ENCODE results near the gene PTPN18.
"Not testable (repeated sequence)": the region's sequence is repeated elsewhere in the genome, so short reads cannot be mapped to it uniquely, and the experiment has no call there.

PTPN18 gene, protein sequence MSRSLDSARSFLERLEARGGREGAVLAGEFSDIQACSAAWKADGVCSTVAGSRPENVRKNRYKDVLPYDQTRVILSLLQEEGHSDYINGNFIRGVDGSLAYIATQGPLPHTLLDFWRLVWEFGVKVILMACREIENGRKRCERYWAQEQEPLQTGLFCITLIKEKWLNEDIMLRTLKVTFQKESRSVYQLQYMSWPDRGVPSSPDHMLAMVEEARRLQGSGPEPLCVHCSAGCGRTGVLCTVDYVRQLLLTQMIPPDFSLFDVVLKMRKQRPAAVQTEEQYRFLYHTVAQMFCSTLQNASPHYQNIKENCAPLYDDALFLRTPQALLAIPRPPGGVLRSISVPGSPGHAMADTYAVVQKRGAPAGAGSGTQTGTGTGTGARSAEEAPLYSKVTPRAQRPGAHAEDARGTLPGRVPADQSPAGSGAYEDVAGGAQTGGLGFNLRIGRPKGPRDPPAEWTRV

DNA sequence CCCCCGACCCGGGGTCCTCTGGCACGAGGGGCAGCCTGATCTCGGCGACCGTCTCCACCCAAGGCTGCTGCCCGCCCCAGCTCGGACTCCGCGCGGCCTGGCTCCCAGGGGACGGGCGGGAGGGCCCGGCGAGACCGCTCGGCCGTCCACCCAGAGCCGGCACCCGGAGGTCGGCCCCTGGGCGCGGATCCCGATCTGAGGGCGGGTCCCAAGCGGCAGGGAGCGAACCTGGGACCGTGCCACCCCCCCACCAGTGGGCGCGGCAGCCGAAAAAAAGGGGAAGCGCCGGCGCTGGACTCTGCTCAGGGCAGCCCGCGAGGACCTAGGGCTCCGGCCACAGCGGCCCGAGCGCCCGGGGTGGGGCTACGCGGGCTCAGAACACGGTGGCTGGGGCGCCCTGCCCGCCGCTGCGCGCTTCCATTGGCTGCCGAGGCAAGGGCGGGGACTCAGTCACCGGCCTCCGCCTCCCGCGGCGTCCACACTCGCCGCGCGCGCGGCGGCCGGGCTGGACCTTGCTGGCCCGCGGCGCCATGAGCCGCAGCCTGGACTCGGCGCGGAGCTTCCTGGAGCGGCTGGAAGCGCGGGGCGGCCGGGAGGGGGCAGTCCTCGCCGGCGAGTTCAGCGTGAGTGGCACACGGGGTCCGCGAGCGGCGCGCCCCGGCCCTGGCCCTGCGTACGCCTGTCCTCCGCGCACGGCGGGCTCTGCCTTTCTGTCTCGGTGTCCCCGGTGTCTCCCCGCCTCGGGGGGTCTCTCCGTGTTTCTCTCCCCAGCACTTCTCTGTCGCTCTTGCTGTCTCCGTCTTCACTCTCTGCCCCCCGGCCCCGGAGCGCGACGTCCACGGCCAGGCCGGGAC, at the start of gene PTPN18:
Gene PTPN18 (plus strand): TSS at position 479 of the 854 bp plus-strand sequence. CDS start 52 bp downstream, at position 531.
- peak; percentile 3 for DNase-seq

DNA sequence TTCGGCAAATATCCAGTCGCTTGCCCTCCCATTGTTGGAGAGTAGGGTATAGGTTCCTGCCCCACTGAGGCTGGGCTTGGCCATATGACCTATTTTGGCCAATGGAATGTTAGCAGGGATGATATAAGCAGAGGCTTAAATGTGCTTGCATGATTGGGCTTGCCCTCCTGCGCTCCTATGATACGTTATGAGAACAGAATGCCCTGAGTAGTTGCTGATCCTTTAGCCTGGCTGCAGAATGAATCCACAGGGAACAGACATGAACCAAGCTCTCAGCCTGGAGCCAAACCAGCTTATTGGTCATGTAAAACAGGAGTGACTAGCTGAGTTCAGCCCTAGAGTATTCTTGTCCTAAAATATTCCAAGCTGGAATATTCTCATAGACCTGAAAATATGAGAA, 48.0 kb upstream of the PTPN18 start:
- no peak for DNase-seq

DNA sequence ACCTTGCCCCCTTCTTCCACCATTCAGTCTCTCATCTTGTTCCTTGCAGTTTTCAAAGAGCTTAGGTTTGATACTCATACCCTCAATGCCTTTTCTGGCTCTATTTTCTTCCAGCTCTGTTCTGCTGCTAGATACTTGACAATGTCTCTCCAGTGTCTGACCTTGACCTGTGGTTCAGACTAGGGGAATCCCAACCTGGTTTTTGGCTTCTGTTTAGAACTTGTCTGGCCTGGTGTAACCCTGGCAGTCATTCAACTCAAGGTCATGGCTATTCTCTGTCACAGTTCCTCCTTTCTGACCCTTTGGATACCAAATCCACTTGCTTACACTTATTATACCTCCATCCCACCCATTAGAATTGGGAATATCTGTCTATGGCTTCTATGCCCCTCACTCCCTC, 45.0 kb upstream of the PTPN18 start:
- DNase-seq = no peak

DNA sequence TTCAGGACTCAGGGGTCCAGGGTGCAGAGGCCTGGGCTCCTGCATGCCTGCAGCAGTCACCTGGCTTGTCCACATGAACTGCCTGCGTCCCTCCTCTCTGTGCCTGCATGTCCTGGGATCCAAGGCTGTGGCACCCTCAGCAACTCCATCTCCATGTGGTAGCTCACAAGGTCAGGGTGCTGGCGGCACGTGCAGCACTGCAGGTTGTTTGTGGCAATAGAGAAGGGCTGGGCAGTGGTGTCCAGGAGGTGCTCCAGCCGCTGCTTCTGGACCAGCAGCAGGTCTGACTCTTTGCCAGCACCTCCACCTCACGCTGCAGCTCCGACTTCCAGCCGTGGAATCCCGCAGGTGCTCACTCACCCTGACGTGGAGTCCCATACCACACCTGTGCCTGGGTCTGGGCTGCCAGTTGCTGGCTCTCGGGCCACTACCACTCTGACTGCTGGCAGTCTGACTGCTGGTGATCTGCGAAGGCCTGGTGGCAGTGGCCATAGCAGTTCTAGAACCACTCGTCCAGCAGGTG, 42.0 kb upstream of the PTPN18 start:
- DNase-seq = no peak

DNA sequence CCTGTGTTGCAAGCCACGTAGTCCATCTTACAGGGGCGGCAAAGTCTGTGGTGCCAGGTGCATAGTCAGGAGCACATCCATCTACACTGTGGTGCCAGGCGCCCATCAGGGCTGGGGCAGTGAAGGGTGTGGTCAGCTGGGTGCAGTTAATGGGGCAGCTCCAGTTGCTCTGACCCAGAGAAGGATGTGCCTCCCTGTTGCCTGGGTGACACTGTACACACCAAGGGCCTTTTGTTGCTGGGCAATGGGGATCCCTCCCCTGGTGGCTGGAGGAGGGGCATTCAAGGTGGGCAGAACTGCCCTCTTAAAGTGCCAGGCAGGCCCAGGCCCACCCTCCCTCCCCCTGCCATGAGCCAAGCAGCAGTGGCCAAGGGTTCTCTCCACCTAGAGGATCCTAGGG, 41.5 kb upstream of the PTPN18 start:
- no peak for DNase-seq

DNA sequence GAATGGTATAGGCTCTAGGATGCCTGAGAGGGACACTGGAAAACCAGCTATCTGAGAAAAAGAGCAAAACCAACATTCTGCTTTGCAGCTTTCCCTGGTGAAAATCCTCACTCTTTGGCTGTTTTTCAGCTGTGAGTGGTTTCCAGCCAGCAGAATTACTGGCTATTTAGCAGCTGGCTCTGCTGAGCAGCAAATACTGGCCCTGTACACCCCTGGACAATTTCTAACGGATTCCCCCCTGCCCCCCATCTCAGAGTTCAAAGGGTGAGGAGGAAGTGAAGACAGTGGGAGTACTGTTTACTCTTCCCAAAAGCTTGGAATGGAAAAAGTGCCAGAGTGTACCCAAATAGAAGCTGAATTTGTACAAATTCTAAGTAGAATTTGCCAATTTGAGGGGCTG, 39.3 kb upstream of the PTPN18 start:
- DNase-seq = no peak

DNA sequence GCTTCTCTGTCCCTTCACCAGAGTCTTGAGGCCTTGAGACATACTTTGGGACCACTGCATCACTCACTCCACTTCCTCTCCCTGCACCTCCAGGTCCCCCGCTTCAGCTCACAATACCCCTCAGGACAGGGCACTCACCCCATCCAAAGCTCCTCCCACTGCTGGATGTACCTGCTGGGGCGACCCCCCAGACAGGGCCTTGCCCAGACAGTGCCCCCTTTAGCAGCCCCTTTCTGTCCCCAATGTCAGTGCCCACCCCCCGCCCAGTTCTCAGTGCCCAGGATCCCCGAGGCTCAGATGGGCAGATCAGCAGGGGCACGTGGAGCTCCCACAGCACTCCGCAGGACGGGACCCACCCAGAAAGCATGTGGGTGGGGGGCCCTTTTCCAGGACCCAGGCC, 37.0 kb upstream of the PTPN18 start:
- DNase-seq = no peak

DNA sequence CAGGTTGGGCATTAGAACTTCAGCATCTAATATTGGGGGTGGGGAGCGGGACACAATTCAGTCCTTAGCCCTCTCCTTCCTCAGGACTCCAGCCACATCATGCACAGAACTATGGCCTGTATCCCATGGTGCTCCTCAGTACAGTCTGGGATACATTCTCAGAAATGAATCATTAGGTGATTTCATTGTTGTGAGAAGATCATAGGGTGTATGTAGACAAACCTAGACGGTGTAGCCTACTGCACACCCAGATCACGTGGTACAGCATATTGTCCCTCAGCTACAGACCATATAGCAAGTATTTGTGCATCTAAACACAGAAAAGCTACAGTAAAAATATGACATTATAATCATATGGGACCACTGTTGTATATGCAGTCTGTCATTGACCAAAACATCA, 36.3 kb upstream of the PTPN18 start:
- DNase-seq = no peak

DNA sequence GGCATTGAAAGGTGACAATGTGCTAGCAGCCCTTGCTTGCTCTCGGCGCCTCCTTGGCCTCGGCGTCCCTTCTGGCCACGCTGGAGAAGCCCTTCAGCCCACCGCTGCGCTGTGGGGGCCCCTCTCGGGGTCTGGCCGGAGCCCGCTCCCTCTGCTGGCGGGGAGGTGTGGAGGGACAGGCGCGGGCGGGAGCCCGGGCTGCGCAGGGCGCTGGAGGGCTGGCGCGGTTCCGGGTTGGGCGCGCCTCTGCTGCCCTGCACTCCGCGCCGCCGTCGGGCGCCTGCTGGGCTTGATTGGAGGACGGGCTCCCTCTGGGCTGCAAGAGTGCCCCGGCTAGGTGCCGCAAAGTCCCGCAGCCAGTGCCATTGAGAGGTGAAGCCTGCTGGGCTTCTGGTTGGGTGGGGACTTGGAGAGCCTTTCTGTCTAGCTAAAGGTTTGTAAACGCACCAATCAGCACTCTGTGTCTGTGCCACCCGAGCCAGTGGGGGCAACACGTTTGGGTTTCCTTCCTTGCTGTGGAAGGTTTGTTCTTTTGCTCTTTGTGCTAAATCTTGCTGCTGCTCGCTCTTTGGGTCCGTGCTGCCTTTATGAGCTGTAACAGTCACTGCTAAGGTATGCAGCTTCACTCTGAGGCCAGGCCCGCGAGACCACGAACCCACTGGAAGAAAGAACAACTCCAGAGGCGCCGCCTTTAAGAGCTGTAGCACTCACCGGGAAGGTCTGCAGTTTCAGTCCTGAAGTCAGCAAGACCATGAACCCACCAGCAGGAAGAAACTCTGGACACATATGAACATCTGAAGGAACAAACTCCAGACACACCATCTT, 27.9 kb upstream of the PTPN18 start:
- no peak for DNase-seq

DNA sequence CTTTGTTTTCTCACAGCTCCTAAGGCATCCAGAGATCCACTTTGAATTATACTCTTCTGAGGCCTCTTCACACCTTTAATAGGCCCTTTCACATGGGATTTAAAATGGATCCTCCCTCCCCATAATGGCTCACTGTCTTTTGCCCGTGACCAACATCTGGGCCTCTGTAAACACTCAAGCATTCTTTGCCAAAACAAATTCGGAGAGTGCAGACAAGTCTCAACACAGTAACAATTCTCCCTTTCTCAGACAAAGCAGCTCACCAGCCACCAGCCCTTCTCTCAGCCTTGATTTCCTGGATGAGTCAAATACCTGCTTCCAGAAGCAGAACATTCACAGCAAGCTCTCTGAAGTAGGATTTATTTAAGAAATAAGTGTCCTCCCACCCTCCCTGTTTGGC, 27.1 kb upstream of the PTPN18 start:
- no peak for DNase-seq

DNA sequence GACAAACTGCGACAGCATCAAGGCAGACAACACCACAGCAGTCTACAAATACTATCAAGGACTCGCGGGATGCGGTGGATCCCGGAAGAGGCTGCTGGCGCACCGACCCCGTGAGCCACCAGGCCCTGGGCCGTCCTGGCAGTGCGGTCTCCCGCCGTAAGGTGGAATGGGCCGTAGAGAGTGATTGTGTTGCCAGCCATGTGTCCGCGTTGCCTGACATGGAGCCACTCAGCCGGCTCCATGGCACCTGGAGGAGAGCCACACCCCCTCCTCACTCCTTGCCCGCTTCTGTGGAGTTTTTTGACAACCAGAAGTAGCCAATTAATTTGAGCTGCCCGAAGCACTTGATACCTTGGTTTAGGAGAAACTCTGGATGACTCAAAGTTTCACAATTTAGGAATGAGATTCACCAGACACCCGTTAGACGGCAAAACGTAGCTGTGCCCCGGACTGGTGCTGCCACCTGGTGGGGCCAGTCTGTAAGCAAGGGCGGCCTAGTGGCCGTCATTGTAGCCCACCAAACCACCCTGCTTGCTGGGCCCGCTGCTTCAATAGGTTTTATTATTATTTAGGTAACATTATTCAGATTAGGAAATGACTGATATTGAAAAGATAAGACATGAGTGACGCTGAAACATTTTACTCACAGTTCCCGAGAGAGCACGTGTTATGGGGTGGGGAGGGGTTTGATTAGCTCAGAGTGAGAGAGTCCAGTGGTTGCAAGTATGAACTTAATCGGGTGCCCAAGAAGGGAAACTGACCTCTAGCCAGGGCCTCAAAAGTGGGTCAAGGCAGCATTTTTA, 23.4 kb upstream of the PTPN18 start:
- DNase-seq = peak; percentile 16

DNA sequence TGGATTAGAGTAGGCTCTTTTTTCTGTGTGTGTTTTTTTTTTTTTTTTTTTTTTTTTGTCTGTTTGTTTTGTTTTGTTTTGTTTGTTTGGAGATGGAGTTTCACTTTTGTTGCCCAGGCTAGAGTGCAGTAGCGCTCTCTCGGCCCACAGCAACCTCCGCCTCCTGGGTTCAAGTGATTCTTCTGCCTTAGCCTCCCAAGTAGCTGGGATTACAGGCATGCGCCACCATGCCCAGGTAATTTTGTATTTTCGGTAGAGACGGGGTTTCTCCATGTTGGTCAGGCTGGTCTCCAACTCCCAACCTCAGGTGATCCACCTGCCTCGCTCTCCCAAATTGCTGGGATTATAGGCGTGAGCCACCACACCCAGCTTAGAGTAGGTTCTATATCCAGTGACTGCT, 22.6 kb upstream of the PTPN18 start:
- not testable (repeated sequence) for DNase-seq

DNA sequence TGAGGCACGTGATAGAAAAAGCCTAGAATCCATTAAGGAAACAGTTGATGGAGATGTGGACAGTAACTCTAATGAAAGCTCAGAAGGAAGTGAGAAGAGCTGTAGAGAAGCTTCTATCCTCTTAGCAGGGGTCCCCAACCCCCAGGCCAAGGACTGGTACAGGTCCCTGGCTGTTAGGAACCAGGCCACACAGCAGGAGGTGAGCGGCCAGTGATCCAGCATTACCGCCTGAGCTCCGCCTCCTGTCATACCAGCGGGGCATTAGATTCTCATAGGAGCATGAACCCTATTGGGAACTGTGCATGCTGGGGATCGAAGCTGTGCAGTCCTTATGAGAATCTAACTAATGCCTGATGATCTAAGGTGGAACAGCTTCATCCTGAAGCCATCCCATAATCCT, 21.8 kb upstream of the PTPN18 start:
- no peak for DNase-seq

DNA sequence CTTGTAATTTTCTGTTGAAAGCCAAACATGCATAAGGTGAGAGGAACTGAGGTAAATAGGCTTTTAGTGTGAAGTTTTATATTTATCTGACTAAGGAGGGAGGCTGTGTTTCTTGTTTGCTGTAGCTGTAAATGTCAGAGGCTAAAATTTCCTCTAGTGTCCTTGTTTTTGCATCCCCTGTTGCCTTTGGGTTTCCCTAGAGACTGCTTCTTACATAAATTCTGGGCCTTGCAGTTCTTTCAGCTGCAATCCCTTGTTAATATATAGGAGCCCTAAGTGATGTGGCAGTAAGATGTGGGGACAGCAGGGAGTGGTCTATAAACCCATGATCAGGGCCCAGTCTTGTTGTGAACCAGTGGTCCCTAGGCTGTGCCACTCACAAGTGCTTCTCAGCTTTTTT, 20.6 kb upstream of the PTPN18 start:
- no peak for DNase-seq

DNA sequence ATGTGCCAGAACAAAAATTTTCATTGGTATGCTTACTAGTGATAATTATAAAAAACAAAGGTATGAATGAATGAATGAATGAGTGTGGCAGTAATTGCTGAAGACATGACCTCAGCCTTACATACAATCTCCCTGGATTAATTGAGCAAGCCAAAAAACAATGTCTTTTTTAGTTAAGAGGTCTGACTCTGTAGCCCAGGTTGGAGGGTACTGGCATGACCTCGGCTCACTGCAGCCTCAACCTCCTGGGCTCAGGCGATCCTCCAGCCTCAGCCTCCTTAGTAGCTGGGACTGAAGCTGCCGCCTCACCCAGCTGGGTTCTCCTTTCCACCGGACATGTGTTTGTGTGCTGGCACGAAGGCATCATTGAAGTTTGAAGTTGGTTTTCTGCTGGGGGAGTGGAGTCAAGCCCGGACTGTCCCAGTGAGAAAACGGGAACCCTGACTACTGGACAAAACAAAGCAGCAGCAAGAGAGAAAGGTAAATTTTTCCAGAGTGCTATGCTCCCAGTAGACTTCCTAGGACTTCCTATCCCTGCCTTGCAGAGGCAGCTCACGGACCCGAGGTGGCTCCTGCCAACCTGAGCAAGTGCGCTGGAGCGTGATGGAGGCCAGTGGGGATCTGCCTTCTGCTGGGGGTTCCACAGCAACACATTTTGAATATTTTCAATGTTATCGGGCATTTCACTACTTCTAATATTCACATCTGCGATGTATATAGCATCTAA, 19.5 kb upstream of the PTPN18 start:
- DNase-seq = no peak

DNA sequence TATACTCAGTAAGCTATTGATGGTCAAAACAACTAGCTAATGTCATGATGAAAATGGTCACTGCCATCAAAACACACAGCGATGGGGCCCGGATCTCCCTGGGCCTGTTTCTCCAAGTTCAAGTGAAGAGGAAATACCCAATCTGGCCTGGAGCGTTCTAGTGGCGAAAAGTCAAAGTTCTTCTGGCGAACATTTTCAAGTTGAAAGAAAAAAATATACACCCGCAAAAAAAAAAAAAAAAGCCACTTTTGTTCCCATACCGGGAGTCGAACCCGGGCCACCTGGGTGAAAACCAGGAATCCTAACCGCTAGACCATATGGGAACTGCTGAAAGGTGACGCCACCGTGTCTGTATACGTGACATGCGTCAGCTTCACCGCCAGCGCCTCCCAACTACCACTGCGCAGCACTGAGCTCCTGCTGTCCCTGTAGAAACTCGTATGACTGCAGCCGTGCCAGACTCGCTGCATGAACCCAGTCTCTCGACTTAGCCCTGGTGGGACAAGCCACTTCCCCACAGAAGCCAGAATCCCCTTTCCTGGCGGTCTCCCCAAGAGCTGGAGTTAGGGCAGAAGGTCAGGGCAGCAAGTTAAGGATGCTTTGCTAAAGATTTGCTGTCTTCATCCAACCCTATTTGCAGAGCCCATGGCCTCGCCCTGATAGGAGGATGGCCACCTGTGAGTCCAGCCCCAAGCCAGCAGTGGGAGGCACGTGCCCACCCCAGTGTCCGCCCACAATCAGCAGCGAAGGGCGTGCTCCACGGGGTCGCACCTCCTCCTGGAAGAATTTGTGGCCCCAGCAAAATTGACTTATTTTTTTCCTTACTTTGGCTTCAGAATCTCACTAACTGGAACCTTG, 18.8 kb upstream of the PTPN18 start:
- no peak for DNase-seq

DNA sequence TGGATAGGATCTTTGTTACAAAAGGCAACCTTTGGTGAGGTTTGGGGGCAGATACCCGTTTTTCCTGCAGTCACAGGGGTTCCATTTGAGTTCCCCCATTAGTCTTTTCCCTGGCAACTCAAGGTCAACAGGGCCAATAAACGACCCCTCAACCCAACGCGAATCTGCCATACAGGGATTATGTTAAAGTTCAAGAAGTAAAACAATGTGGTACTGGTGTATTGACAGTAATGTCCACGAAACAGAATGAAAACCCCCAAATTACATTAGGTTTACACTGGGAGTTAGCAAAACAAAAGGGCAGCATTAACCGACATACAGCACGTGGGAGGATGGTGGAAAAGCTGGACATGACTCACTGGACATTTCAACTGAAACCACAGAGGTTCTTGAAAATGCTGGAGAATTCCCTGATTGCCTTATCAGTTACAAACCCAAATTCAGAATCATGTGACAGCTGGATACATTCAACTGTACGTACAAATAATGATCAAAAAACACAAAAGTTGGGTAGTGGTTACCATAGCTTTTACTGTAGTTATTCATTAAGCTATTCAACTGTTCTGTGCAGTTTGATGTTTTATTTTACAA, 18.0 kb upstream of the PTPN18 start:
- no peak for DNase-seq

DNA sequence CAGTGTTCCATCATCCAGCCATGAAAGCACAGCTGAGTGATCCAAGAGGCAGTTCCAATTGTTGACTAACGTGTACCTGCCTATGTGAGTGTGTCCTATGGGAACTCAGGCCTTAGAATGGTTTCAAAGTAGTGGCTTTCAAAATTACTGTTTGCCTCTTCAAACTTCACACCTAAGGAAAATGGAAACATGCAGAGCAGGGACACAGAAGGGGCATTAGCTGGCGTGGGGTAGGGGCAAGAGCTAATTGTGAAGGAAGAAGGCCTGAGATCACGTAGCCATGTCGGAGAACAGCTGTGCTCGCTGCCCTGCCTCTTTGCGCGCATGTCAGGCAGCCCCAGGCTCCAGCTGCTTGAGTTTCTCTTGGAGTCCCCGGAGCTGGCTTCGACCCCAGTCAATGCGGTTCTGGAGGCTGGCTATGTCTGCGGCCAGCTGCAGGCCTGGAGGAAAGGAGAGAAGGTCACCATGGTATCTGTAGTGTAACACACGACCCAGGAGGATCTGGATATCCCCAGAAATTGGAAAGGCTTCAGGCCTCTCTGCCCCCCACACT, 17.0 kb upstream of the PTPN18 start:
- DNase-seq = no peak

DNA sequence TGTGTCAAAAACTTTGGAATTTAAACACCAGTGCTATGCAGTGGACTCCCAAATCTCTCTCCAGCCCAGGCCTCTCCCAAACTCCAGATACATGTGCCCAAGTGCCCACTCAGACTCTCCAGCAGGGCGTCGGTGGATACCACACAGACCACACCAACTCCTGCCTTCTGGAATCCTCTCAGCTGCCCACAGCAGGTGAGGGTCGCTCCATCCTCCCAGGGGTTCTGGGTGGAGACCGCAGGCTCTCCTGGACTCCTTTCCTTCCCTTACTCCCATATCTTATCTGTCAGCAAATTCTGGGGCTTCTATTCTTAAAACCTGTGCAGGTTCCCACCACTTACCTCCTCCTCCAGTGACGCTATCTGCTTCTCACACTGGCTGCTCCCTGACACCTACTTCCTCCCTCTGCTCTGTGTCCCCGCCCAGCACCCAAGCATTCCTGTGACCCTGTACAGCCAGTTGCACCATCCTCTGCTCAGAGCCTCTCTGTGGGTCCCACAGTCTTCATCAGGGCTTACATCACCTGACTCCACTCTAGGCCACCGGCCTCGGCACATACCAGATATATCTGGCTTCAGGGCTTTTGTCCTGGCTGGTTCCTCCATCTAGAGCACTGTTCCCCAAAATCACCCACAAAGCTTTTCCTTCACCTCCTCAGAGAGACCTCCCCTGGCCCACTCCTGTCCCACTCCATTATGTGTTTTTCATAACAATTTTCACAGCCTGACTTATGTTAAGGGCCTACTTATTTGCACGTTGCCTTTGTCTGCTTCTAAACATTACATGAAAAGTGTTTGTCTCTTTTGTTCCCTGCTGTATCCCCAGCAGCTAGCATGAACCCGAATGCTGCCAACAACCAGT, 15.7 kb upstream of the PTPN18 start:
- DNase-seq = no peak
